Endothelial cell of umbilical vein (primary cell): ENCODE data around the gene PTH1R. TPM values are rescaled to one million over a fixed set of nuclear protein-coding genes. Genes with fewer than 3 reads are reported as not detected.

Experiments used
- BruUV-seq: library from RNA; stranded (reverse); fragments of 400-500 nt; replicated peaks from 2 replicates; lab custom pipeline; 2021; lab: Mats Ljungman, UMichigan
- CTCF ChIA-PET: fragments of 300-600, 350-600 bp; sonication (Branson Sonifier 250); formaldehyde crosslinking; loops from one replicate; lab custom pipeline; 2021; ENCODE audit warnings: antibody characterized with exemption, inconsistent platforms; lab: Charles Lee
- POLR2A ChIA-PET: fragments of 300-600, 350-600 bp; sonication (Branson Sonifier 250); formaldehyde crosslinking; loops from one replicate; lab custom pipeline; 2021; ENCODE audit warnings: antibody characterized with exemption, inconsistent platforms; lab: Charles Lee
- DNase-seq: peaks from one replicate; pipeline ENCODE4 v3.0.0-alpha.2; 2011; ENCODE audit warnings: low read depth, low spot score
- FAIRE-seq: peaks from 2 replicates; lab custom pipeline; 2011; peaks lifted over from hg19 to GRCh38; lab: Jason Lieb, UNC
- H2AFZ ChIP-seq: 2 replicates; pipeline ENCODE4 v1.6.0; 2012; ENCODE audit warnings: low read depth, low read length, control low read depth, inconsistent platforms
- H3K27ac ChIP-seq: 2 replicates; pipeline ENCODE4 v1.5.1; 2011; ENCODE audit warnings: low read depth, mild to moderate bottlenecking, control low read depth, low read length, moderate library complexity; ENCODE audit not compliant: insufficient read depth
- H3K27me3 ChIP-seq, 2 experiments: 2 replicates each; pipeline versions ENCODE4 v1.6.0 to v1.6.1; 2011; ENCODE audit warnings: low read length in 2 of 2, mixed read lengths in 1 of 2; ENCODE audit not compliant: control insufficient read depth in 2 of 2, insufficient read depth in 2 of 2
- H3K36me3 ChIP-seq, 2 experiments: 2 replicates in 1 of 2; 3 replicates in 1 of 2; pipeline ENCODE4 v1.5.1; 2011; ENCODE audit warnings: low read length in 2 of 2, mild to moderate bottlenecking in 1 of 2, moderate library complexity in 1 of 2; ENCODE audit not compliant: control insufficient read depth in 2 of 2, insufficient read depth in 2 of 2; ENCODE audit errors: extremely low read depth in 1 of 2
- H3K4me1 ChIP-seq: 3 replicates; pipeline ENCODE4 v1.5.1; 2011; ENCODE audit warnings: mild to moderate bottlenecking, low read length; ENCODE audit not compliant: control insufficient read depth, insufficient read depth; ENCODE audit errors: extremely low read depth
- H3K4me2 ChIP-seq: 2 replicates; pipeline ENCODE4 v1.6.1; 2011; ENCODE audit warnings: low read length, control low read depth, mixed read lengths; ENCODE audit not compliant: insufficient read depth
- H3K4me3 ChIP-seq, 3 experiments: fragments of 200-600 bp in 1 of 3; sonication (generic), shearing (Covaris generic) in 1 of 3; replicated peaks in 1 of 3; 2 replicates each; pipeline ENCODE4 v1.5.1; 2011 to 2016; ENCODE audit warnings: control low read depth in 3 of 3, low read length in 3 of 3, mild to moderate bottlenecking in 2 of 3, inconsistent platforms in 1 of 3, low read depth in 1 of 3, moderate library complexity in 1 of 3; ENCODE audit not compliant: insufficient read depth in 1 of 3
- H3K79me2 ChIP-seq: 2 replicates; pipeline ENCODE4 v1.6.0; 2012; ENCODE audit warnings: low read length, inconsistent platforms; ENCODE audit not compliant: control insufficient read depth, insufficient read depth
- H3K9ac ChIP-seq: replicated peaks from 2 replicates; pipeline ENCODE3; 2011; ENCODE audit warnings: low read length, control low read depth; ENCODE audit not compliant: insufficient read depth; ENCODE audit errors: extremely low read depth
- H3K9me1 ChIP-seq: replicated peaks from 3 replicates; pipeline ENCODE4 v1.6.0; 2011; ENCODE audit warnings: mild to moderate bottlenecking, low read length; ENCODE audit not compliant: control insufficient read depth, insufficient read depth; ENCODE audit errors: extremely low read depth
- H3K9me3 ChIP-seq: replicated peaks from 2 replicates; pipeline ENCODE4 v1.5.1; 2012; ENCODE audit warnings: low read length, inconsistent platforms; ENCODE audit not compliant: control insufficient read depth, insufficient read depth
- H4K20me1 ChIP-seq: replicated peaks from 2 replicates; pipeline ENCODE3; 2011; ENCODE audit warnings: mild to moderate bottlenecking, low read length; ENCODE audit not compliant: control insufficient read depth, insufficient read depth; ENCODE audit errors: extremely low read depth
- CTCF ChIP-seq, 2 donors: IDR thresholded peaks; 1 replicate in 1 of 2; 2 replicates in 1 of 2; pipeline ENCODE4 v1.5.1; 2011; ENCODE audit warnings: low read length in 2 of 2, mild to moderate bottlenecking in 2 of 2, moderate library complexity in 2 of 2, control low read depth in 1 of 2, inconsistent platforms in 1 of 2, low read depth in 1 of 2; ENCODE audit not compliant: insufficient read depth in 1 of 2; ENCODE audit errors: extremely low read depth in 1 of 2
- EZH2 ChIP-seq: IDR thresholded peaks from 2 replicates; pipeline ENCODE4 v1.6.1; 2012; ENCODE audit warnings: borderline replicate concordance, low read depth, mild to moderate bottlenecking, moderate library complexity, low read length, inconsistent platforms; ENCODE audit not compliant: severe bottlenecking
- FOS ChIP-seq: IDR thresholded peaks from 2 replicates; pipeline ENCODE4 v1.6.1; 2011; ENCODE audit warnings: mild to moderate bottlenecking, low read length, moderate library complexity, borderline replicate concordance; ENCODE audit not compliant: insufficient read depth
- GATA2 ChIP-seq: IDR thresholded peaks from 2 replicates; pipeline ENCODE4 v1.7.0; 2011; ENCODE audit warnings: low read depth, mild to moderate bottlenecking, moderate library complexity, mixed read lengths, low read length; ENCODE audit not compliant: insufficient read length, insufficient read depth
- JUN ChIP-seq: IDR thresholded peaks from 2 replicates; pipeline ENCODE4 v1.6.1; 2011; ENCODE audit warnings: borderline replicate concordance, low read depth; ENCODE audit not compliant: insufficient read length, insufficient read depth
- MAX ChIP-seq: IDR thresholded peaks from 2 replicates; pipeline ENCODE4 v1.6.1; 2011; ENCODE audit not compliant: insufficient read depth, insufficient read length
- MYC ChIP-seq: IDR thresholded peaks from one replicate; pipeline ENCODE4 v1.6.1; 2011; ENCODE audit warnings: mild to moderate bottlenecking, low read depth, low read length
- POLR2A ChIP-seq: IDR thresholded peaks from 2 replicates; pipeline ENCODE4 v1.6.1; 2012; ENCODE audit warnings: low read depth, mild to moderate bottlenecking, control low read depth, low read length
- POLR2AphosphoS5 ChIP-seq: IDR thresholded peaks from 2 replicates; pipeline ENCODE4 v1.6.1; 2012; ENCODE audit warnings: low read depth, mild to moderate bottlenecking, control low read depth, low read length, moderate library complexity; ENCODE audit not compliant: insufficient read depth
- dilution Hi-C: fragments of 300-500 bp; cut with MboI; formaldehyde crosslinking; loops from one replicate; pipeline ENCODE4 v1.15.0; 2019; ENCODE audit warnings: low sequenced_read_pairs; ENCODE audit not compliant: extremely low pct_ligation_motif_present
- intact Hi-C: fragments of 100-400 bp; cut with micrococcal nuclease; formaldehyde crosslinking; loops from one replicate; pipeline ENCODE4 v1.10.0; 2022
- polyA plus RNA-seq, 4 experiments: library from polyadenylated mRNA; depleted of rRNA in 3 of 4; stranded (reverse) in 3 of 4; unstranded in 1 of 4; fragments of >200 nt; gene quantifications; 2 replicates each; pipeline versions ENCODE4 v1.2.1 to v1.2.3, GENCODE V29; 2011 to 2012; ENCODE audit warnings: missing spikeins in 1 of 4
- total RNA-seq: library from RNA; stranded (reverse); gene quantifications from 2 replicates; pipeline ENCODE4 v1.2.3, GENCODE V29; 2021

PTH1R gene
- total and polyA plus RNA-seq, 2 donors (not counting 3 experiments of a cell fraction or from before 2014, with no cell fraction given): 0.08 to 0.46 TPM

- H3K4me3 ChIP-seq: no peak overlapping the region
- POLR2A ChIA-PET: no interaction called here
- BruUV-seq: no TSS peak
- FAIRE-seq: no peak
- no peaks in the 10 kb centered on the region for H3K9me3 ChIP-seq
- CTCF ChIA-PET: interaction anchor here (0.6 to 2.4 kb wide), 5 partner anchors 8 to 963 kb away, joined by 3 to 15 read pairs (median 5); no protein-coding TSS in a partner anchor
- no peak overlapping the region for H3K27ac ChIP-seq
- H3K4me1 ChIP-seq: peaks cover 8% of the 10 kb centered on the region
- no peaks in the 10 kb centered on the region for H3K9me1 ChIP-seq
- no peaks in the 10 kb centered on the region for H3K79me2 ChIP-seq
- no peak for TF ChIP-seq FOS
- no peak for TF ChIP-seq MAX
- no peak for TF ChIP-seq MYC
- TF ChIP-seq JUN: no peak
- TF ChIP-seq EZH2: no peak
- TF ChIP-seq CTCF (IDR thresholded peaks at IDR 0.05; ENCODE audit: extremely low read depth in 1 of 2, insufficient read depth in 1 of 2, low read depth in 1 of 2, low read length in 2 of 2): no peak
- TF ChIP-seq POLR2A: no peak
- TF ChIP-seq GATA2: no peak
- no peak for TF ChIP-seq POLR2AphosphoS5
- H3K27me3 ChIP-seq: no peaks in the 10 kb centered on the region
- H3K9ac ChIP-seq: no peak overlapping the region
- H3K36me3 ChIP-seq: no peaks in the 10 kb centered on the region
- H3K4me2 ChIP-seq: no peak overlapping the region
- intact Hi-C loops: no loop called here
- H2AFZ ChIP-seq: no peak overlapping the region
- no peak for DNase-seq
- dilution Hi-C loops: no loop called here
- H4K20me1 ChIP-seq: no peaks in the 10 kb centered on the region
Measured at GRCh38 chr3:46901591-46902187, 24.2 kb downstream of the PTH1R start.
